ENCODE data around the gene SGSH. TPM values are rescaled to one million over a fixed set of nuclear protein-coding genes. Genes with fewer than 3 reads are reported as not detected.

Gene SGSH
- total RNA-seq, 3 donors from 2014 or later (not counting 1 experiment from before 2014, with no cell fraction given), result 73.4 to 96.5 (median 74.1) TPM

- H3K27ac ChIP-seq (ENCODE audit: low read length), result no peak overlapping the region
- no peaks in the 10 kb centered on the region for H3K27me3 ChIP-seq (ENCODE audit: control insufficient read depth, insufficient read depth, low read length)
- intact Hi-C loops (cut with micrococcal nuclease), result no loop called here
- TF ChIP-seq CTCF (IDR thresholded peaks at IDR 0.05), result no peak
- H3K36me3 ChIP-seq (ENCODE audit: control insufficient read depth, insufficient read depth, low read length), result no peaks in the 10 kb centered on the region
- H3K9me3 ChIP-seq (ENCODE audit: control insufficient read depth, insufficient read depth, low read length), result no peaks in the 10 kb centered on the region
- H3K4me3 Mint-ChIP-seq, result no peak overlapping the region
- no peaks in the 10 kb centered on the region for H3K9me3 Mint-ChIP-seq
- no peak for ATAC-seq
- no peaks in the 10 kb centered on the region for H3K4me1 Mint-ChIP-seq
- no peak for DNase-seq
- H3K36me3 Mint-ChIP-seq, result no peaks in the 10 kb centered on the region
- no peak overlapping the region for H3K4me3 ChIP-seq (ENCODE audit: low read length)
- whole genome bisulfite sequencing (ENCODE audit: insufficient coverage), result 93% methylated on average over 26 of the region's 26 CpGs
- H3K27me3 Mint-ChIP-seq (ENCODE audit: low read depth in 2 of 2), result no peaks in the 10 kb centered on the region
- no peaks in the 10 kb centered on the region for H3K4me1 ChIP-seq (ENCODE audit: control insufficient read depth, insufficient read depth, low read length)
- H3K27ac Mint-ChIP-seq, result no peak overlapping the region
Observed at GRCh38 chr17:80243526-80244433, 23.6 kb upstream of the SGSH start.

- no peaks in the 10 kb centered on the region for H3K27me3 ChIP-seq (ENCODE audit: control insufficient read depth, insufficient read depth, low read length)
- Mint-ChIP-seq H3K4me3 (no peak overlapping the region), H3K9me3 (no peaks in the 10 kb centered on the region), H3K4me1 (no peaks in the 10 kb centered on the region), H3K36me3 (no peaks in the 10 kb centered on the region), H3K27ac (no peak overlapping the region), H3K27me3 (ENCODE audit: low read depth in 2 of 2) (no peaks in the 10 kb centered on the region)
- no peak for DNase-seq
- no peaks in the 10 kb centered on the region for H3K4me1 ChIP-seq (ENCODE audit: control insufficient read depth, insufficient read depth, low read length)
- intact Hi-C loops (cut with micrococcal nuclease), result no loop called here
- 75% methylated on average over 14 of the region's 14 CpGs for WGBS (ENCODE audit: insufficient coverage)
- TF ChIP-seq CTCF (IDR thresholded peaks at IDR 0.05), result no peak
- peaks cover 2% of the 10 kb centered on the region for H3K36me3 ChIP-seq (ENCODE audit: control insufficient read depth, insufficient read depth, low read length)
- H3K9me3 ChIP-seq (ENCODE audit: control insufficient read depth, insufficient read depth, low read length), result no peaks in the 10 kb centered on the region
- peak in 2 of 3 donors; percentile 45 to 54 for ATAC-seq
- no peak overlapping the region for H3K4me3 ChIP-seq (ENCODE audit: low read length)
- no peak overlapping the region for H3K27ac ChIP-seq (ENCODE audit: low read length)
Observed at GRCh38 chr17:80242505-80242904, 22.4 kb upstream of the SGSH start.

GRCh38 chr17:80237386-80237785 lies 17.3 kb upstream of the SGSH start:
- Histone ChIP-seq H3K4me1 (ENCODE audit: control insufficient read depth, insufficient read depth, low read length) (no peaks in the 10 kb centered on the region), H3K4me3 (ENCODE audit: low read length) (no peak overlapping the region), H3K36me3 (ENCODE audit: control insufficient read depth, insufficient read depth, low read length) (peaks cover 6% of the 10 kb centered on the region), H3K27ac (ENCODE audit: low read length) (no peak overlapping the region), H3K9me3 (ENCODE audit: control insufficient read depth, insufficient read depth, low read length) (peaks cover 15% of the 10 kb centered on the region), H3K27me3 (ENCODE audit: control insufficient read depth, insufficient read depth, low read length) (no peaks in the 10 kb centered on the region)
- 98% methylated on average over 9 of the region's 10 CpGs for WGBS (ENCODE audit: insufficient coverage)
- H3K4me3 Mint-ChIP-seq, result no peak overlapping the region
- no peak for TF ChIP-seq CTCF (IDR thresholded peaks at IDR 0.05)
- intact Hi-C loops (cut with micrococcal nuclease), result no loop called here
- ATAC-seq (no peak), DNase-seq (no peak)
- H3K36me3 Mint-ChIP-seq, result peaks cover 13% of the 10 kb centered on the region
- H3K4me1 Mint-ChIP-seq, result no peaks in the 10 kb centered on the region
- H3K9me3 Mint-ChIP-seq, result peaks cover 0 to 4% of the 10 kb centered on the region in 2 donors
- no peaks in the 10 kb centered on the region for H3K27me3 Mint-ChIP-seq (ENCODE audit: low read depth in 2 of 2)
- no peak overlapping the region for H3K27ac Mint-ChIP-seq

Measured in natural killer cell (primary cell).